Activated CD4-positive, alpha-beta T cell treated with anti-CD3 and anti-CD28 coated beads, Interleukin-2, amount 10 ng/mL, durations not matched to agents 7 days and 5 days (primary cell): Measurements from ENCODE around the gene CFAP251. TPM values are rescaled to one million over a fixed set of nuclear protein-coding genes. Genes with fewer than 3 reads are reported as not detected.

ENCODE experiments used
- CTCF ChIA-PET: fragments of 350-600 bp; sonication (Branson Sonifier 250); formaldehyde crosslinking; loops from one replicate; lab custom pipeline; 2021; ENCODE audit warnings: antibody characterized with exemption; lab: Charles Lee
- POLR2A ChIA-PET: fragments of 350-600 bp; sonication (Branson Sonifier 250); formaldehyde crosslinking; loops from one replicate; lab custom pipeline; 2021; ENCODE audit warnings: antibody characterized with exemption; lab: Charles Lee
- DNase-seq: peaks from one replicate; pipeline ENCODE4 v3.0.0-alpha.2; 2020
- H3K27ac Mint-ChIP-seq: one replicate; pipeline ENCODE4 v1.8.0; 2021; ENCODE audit warnings: mild to moderate bottlenecking, moderate library complexity, mixed read lengths
- H3K27me3 Mint-ChIP-seq: one replicate; pipeline ENCODE4 v1.8.0; 2021; ENCODE audit warnings: mixed read lengths
- H3K36me3 Mint-ChIP-seq: one replicate; pipeline ENCODE4 v1.8.0; 2021; ENCODE audit warnings: low read depth, mixed read lengths
- H3K4me1 Mint-ChIP-seq: one replicate; pipeline ENCODE4 v1.8.0; 2021; ENCODE audit warnings: mixed read lengths
- H3K4me3 Mint-ChIP-seq: one replicate; pipeline ENCODE4 v1.8.0; 2021; ENCODE audit warnings: mild to moderate bottlenecking, moderate library complexity, mixed read lengths
- H3K9me3 Mint-ChIP-seq: one replicate; pipeline ENCODE4 v1.8.0; 2021; ENCODE audit warnings: mixed read lengths
- total RNA-seq, 2 experiments: library from RNA; stranded (reverse); gene quantifications; one replicate each; pipeline ENCODE4 v1.2.3, GENCODE V29; 2021

CFAP251 gene
- total RNA-seq, 2 experiments from 2014 or later: 0.30 to 0.52 TPM

- ChIA-PET POLR2A (no interaction called here), CTCF (interaction anchor here (1.1 to 1.5 kb wide), 2 partner anchors 38 to 211 kb away, joined by 3 to 5 read pairs; partner anchors contain the start of gene RHOF)
- Mint-ChIP-seq H3K4me1 (peaks cover 37% of the 10 kb centered on the region), H3K36me3 (no peaks in the 10 kb centered on the region), H3K9me3 (no peaks in the 10 kb centered on the region), H3K4me3 (no peak overlapping the region), H3K27ac (peak overlapping the region; percentile 31), H3K27me3 (peaks cover 10% of the 10 kb centered on the region)
- no peak for DNase-seq
Observed at GRCh38 chr12:122005252-122005776, 86.9 kb downstream of the CFAP251 start.

DNA sequence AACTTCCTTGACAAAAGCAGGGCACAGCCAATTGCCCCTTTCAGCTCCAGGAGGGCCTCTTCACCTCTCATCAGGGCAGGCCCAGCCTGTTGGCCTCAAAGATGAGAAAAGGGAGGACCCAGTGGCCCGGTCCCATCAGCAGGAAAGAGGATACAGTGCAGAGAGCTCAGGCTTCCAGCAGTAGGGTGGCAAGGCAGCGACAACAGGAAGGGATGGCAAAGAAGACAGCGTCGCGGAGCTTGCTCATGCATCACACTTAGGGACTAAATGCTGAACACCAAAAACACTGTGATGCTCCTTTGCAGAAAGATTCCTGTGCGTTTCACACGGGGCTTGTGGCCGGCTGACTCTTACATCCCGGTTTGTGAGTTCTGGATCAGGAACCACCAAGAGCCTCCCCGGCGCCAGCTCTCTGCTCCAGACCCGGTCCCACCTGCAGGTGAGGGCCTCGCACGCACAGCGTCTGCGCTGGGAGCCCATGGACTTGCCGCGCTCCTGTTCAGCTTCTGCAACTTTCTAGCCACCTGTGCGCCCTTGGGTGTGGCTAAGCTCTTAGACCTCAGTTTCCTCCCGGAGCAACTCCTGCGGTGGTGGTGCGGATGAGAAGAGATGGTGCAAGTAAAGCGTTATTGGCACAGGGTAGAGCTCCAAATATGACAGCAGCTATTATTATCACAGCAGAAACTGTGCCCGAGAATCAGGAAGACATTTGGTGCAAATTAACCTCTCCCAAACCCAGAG is 88.0 kb downstream of the CFAP251 start:
- H3K27me3 Mint-ChIP-seq: peaks cover 10% of the 10 kb centered on the region
- peak overlapping the region; percentile 80 for H3K27ac Mint-ChIP-seq
- no peaks in the 10 kb centered on the region for H3K9me3 Mint-ChIP-seq
- peak; percentile 53 for DNase-seq
- peak overlapping the region; percentile 26 for H3K4me3 Mint-ChIP-seq
- no peaks in the 10 kb centered on the region for H3K36me3 Mint-ChIP-seq
- POLR2A ChIA-PET: no interaction called here
- H3K4me1 Mint-ChIP-seq: peaks cover 37% of the 10 kb centered on the region
- CTCF ChIA-PET: interaction anchor here (0.6 to 2.0 kb wide), 7 partner anchors 10 to 666 kb away, joined by 3 to 6 read pairs (median 3); partner anchors contain the start of gene RHOF

DNA sequence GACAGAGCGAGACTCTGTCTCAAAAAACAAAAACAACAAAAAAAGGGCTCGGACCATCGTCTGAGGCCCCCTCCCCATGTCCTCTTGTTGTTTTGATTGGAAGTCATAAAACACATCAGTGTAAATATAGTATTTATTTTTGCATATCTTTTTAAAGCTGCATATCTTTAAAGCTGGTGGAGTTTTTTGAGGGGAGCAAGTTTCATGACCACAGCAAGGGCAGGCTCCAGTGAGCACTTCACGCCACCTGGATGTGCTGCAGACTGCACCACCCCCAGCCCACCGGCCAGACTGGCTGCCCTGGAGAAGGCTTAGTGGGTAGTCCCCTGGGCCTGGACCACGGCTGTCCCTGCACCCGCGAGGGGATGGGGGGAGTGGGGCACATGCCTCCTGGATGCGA is 91.3 kb downstream of the CFAP251 start:
- no peaks in the 10 kb centered on the region for H3K9me3 Mint-ChIP-seq
- H3K4me1 Mint-ChIP-seq: peaks cover 36% of the 10 kb centered on the region
- no peaks in the 10 kb centered on the region for H3K36me3 Mint-ChIP-seq
- no peak overlapping the region for H3K4me3 Mint-ChIP-seq
- no peak overlapping the region for H3K27ac Mint-ChIP-seq
- H3K27me3 Mint-ChIP-seq: peaks cover 5% of the 10 kb centered on the region
- no peak for DNase-seq
- CTCF ChIA-PET: interaction anchor here (0.6 to 0.8 kb wide), 3 partner anchors 26 to 814 kb away, joined by 3 to 4 read pairs (median 3); no protein-coding TSS in a partner anchor
- POLR2A ChIA-PET: no interaction called here

DNA sequence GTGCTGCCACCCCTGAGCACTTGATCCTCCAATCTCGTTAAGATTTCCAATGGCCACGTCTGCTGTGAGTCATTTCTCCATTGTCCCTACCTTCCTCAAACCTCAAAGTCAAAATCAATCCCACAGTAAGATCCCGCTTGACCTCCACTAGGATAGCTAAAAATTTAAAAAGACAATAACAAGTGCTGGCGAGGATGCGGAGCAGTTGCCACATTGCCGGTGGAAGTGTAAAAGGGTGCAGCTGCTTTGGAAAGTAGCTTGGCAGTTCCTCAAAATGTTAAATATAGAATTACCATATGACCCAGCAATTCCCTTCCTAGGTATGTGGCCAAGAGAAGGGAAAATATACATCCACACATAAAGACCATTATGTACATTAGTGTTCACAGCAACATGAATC is 93.8 kb downstream of the CFAP251 start:
- POLR2A ChIA-PET: no interaction called here
- CTCF ChIA-PET: interaction anchor here (1.1 kb wide), 1 partner anchor 12 kb away, joined by 3 read pairs; no protein-coding TSS in a partner anchor
- H3K27ac Mint-ChIP-seq: no peak overlapping the region

DNA sequence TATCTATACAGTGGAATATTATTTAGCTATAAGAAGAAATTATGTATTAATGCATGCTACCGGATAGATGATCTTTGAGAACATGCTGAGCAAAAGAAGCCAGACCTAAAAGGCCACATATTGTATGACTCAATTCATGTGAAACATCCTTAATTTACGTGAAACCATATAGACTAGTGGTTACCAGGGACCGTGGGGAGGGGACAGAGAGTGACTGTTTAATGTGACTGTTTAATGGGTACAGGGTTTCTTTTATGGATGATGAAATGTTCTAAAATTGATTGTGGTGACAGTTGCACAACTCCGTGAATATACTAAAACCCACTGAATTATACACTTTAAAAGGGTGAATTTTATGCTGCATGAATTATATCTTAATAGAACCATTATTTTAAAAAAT is 94.7 kb downstream of the CFAP251 start:
- CTCF ChIA-PET: no interaction called here

More for the DNA sequence above, 93.8 kb downstream of the CFAP251 start:
- Mint-ChIP-seq H3K4me1 (peaks cover 15% of the 10 kb centered on the region), H3K4me3 (no peak overlapping the region), H3K27me3 (peaks cover 4% of the 10 kb centered on the region), H3K9me3 (no peaks in the 10 kb centered on the region), H3K36me3 (no peaks in the 10 kb centered on the region)
- no peak for DNase-seq

DNA sequence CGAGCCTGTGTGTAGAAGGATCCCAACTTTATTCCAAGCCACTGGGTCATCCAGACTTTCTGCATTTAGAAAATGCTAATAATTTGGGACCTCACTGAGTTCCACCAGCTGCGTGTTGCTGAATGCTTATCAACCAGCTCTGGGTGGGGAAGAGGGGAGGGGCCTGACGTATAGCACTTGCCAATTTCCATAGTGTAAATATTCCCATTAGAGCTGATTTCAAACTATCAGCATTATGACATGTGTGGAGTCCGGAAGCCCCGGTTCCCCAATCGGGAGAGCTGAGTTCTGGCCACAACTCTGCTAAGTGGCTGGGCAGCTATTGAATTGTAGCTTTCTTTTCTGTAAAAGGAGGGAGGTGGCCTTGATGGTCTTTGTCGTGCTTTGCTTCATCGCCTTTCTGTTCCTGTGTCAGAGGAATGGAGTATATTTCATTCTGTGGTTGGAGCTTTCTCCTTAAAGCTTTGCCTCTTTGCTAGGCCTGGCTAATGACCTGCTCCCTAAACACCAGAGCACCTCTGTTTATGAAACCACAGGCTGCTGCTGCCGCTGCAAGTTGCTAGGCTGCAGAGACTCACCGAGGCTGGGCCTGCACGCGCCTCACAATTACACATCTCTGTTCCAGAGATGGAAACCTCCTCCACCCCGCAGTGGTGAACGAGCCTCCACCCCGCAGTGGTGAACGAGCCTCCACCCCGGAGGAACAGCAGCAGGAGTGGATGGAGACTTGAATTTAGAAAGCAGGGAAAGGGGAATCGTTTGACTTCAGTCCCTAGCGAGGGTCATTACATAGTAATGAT is 95.6 kb downstream of the CFAP251 start:
- ChIA-PET CTCF (interaction anchor here (0.6 kb wide), 1 partner anchor 24 kb away, joined by 3 read pairs; no protein-coding TSS in a partner anchor), POLR2A (no interaction called here)
- peaks cover 1% of the 10 kb centered on the region for H3K36me3 Mint-ChIP-seq
- peaks cover 10% of the 10 kb centered on the region for H3K4me1 Mint-ChIP-seq
- peaks cover 9% of the 10 kb centered on the region for H3K9me3 Mint-ChIP-seq
- peak overlapping the region; percentile 54 for H3K27ac Mint-ChIP-seq
- H3K4me3 Mint-ChIP-seq: no peak overlapping the region
- peaks cover 3% of the 10 kb centered on the region for H3K27me3 Mint-ChIP-seq
- DNase-seq: no peak

More for the DNA sequence above, 94.7 kb downstream of the CFAP251 start:
- H3K4me3 Mint-ChIP-seq: no peak overlapping the region
- peaks cover 2% of the 10 kb centered on the region for H3K27me3 Mint-ChIP-seq
- H3K36me3 Mint-ChIP-seq: no peaks in the 10 kb centered on the region
- H3K9me3 Mint-ChIP-seq: peaks cover 1% of the 10 kb centered on the region
- no peak for DNase-seq
- H3K4me1 Mint-ChIP-seq: peaks cover 10% of the 10 kb centered on the region
- POLR2A ChIA-PET: no interaction called here
- no peak overlapping the region for H3K27ac Mint-ChIP-seq

- POLR2A ChIA-PET: interaction anchor here (0.6 kb wide), 1 partner anchor 14 kb away, joined by 5 read pairs; no protein-coding TSS in a partner anchor
- peaks cover 7% of the 10 kb centered on the region for H3K27me3 Mint-ChIP-seq
- H3K27ac Mint-ChIP-seq: no peak overlapping the region
- H3K36me3 Mint-ChIP-seq: peaks cover 1% of the 10 kb centered on the region
- no peak overlapping the region for H3K4me3 Mint-ChIP-seq
- CTCF ChIA-PET: interaction anchor here (0.6 kb wide), 1 partner anchor 25 kb away, joined by 3 read pairs; no protein-coding TSS in a partner anchor
- DNase-seq: no peak
- peaks cover 10% of the 10 kb centered on the region for H3K4me1 Mint-ChIP-seq
- H3K9me3 Mint-ChIP-seq: peaks cover 12% of the 10 kb centered on the region
Observed at GRCh38 chr12:122014781-122015180, 96.4 kb downstream of the CFAP251 start.

DNA sequence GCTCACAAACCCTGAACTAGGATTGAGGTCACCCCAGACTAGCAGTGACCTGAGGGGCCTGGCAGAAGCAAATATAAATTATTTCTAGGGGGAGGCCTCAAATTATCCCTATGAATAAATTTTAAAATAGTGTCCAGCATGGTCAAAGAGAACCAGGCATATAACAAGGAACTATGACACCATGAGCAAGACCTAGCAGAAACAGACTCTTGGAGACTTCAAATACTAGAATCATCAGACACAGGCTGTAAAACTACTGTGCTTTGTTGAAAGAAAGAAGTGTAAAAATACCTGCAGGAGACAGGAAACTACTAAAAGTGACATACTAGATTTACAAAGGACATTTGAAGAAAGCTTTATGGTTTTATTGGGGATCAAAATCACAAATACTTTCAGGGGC is 100.1 kb downstream of the CFAP251 start:
- DNase-seq: no peak
- H3K36me3 Mint-ChIP-seq: peaks cover 6% of the 10 kb centered on the region
- peaks cover 12% of the 10 kb centered on the region for H3K9me3 Mint-ChIP-seq
- POLR2A ChIA-PET: no interaction called here
- CTCF ChIA-PET: no interaction called here
- H3K4me1 Mint-ChIP-seq: peaks cover 19% of the 10 kb centered on the region
- H3K27ac Mint-ChIP-seq: no peak overlapping the region
- peaks cover 19% of the 10 kb centered on the region for H3K27me3 Mint-ChIP-seq
- H3K4me3 Mint-ChIP-seq: no peak overlapping the region

DNA sequence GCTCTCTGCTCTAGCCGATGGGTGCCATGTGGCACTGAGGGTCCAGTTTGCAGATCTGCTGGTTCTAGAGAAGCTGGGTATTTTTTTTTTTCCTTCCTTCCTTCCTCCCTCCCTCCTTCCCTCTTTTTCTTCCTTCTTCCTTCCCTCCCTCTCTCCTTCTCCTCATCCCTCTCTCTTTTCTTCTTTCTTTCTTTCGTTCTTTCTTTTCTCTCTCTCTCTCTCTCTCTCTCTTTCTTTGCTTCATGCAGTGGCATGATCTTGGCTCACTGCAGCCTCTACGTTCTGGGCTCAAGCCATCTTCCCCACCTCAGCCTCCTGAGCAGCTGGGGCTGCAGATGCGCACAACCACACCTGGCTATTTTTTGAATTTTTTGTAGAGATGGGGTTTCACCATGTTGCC is 100.5 kb downstream of the CFAP251 start:
- POLR2A ChIA-PET: no interaction called here
- Mint-ChIP-seq H3K36me3 (peaks cover 6% of the 10 kb centered on the region), H3K9me3 (peaks cover 12% of the 10 kb centered on the region), H3K27me3 (peaks cover 19% of the 10 kb centered on the region), H3K4me1 (peaks cover 18% of the 10 kb centered on the region), H3K4me3 (no peak overlapping the region), H3K27ac (no peak overlapping the region)
- CTCF ChIA-PET: no interaction called here
- DNase-seq: no peak

GRCh38 chr12:122020795-122021192 is 102.4 kb downstream of the CFAP251 start:
- POLR2A ChIA-PET: no interaction called here
- peaks cover 12% of the 10 kb centered on the region for H3K4me1 Mint-ChIP-seq
- no peak for DNase-seq
- H3K36me3 Mint-ChIP-seq: peaks cover 6% of the 10 kb centered on the region
- peak overlapping the region; percentile 81 for H3K4me3 Mint-ChIP-seq
- peaks cover 19% of the 10 kb centered on the region for H3K27me3 Mint-ChIP-seq
- CTCF ChIA-PET: interaction anchor here (0.6 to 0.8 kb wide), 2 partner anchors 18 to 210 kb away, joined by 3 to 4 read pairs; no protein-coding TSS in a partner anchor
- H3K27ac Mint-ChIP-seq: no peak overlapping the region
- peaks cover 12% of the 10 kb centered on the region for H3K9me3 Mint-ChIP-seq

DNA sequence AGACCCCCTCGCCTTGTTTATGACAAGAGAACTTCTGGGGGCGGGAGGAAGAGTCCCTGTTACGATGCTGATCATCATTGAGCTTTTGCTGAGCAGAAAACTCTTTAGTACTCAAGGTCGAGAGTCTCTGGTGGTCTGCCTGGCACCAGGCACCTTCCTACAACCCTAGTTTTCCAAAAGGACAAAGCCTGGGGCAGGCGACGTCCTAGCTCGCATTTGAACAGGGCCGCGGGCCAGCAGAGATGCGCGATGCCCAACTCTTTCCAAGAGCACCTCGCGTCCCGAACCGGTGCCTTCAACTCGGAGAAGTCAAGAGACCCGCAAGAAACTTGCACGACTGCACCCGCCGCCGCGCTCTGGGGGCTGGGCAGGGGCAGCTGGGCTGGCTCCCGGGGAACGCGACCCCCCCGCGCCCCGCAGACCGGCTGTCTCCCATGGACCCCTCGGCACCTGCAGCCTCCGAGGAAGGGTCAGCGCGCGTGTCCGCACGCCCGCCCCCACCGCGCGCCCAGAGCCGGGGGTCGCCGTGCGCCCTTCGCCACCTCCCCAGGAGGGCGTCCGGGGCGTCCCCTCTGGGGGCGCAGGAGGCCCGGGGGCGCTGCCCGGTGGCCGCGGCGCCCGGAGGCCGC is 102.9 kb downstream of the CFAP251 start:
- peak; percentile 24 for DNase-seq
- ChIA-PET POLR2A (no interaction called here), CTCF (interaction anchor here (0.6 to 0.8 kb wide), 2 partner anchors 17 to 210 kb away, joined by 3 to 4 read pairs; no protein-coding TSS in a partner anchor)
- Mint-ChIP-seq H3K27me3 (peaks cover 19% of the 10 kb centered on the region), H3K9me3 (peaks cover 12% of the 10 kb centered on the region), H3K4me1 (peaks cover 12% of the 10 kb centered on the region), H3K27ac (peak overlapping the region; percentile 85), H3K4me3 (peak overlapping the region; percentile 89), H3K36me3 (peaks cover 6% of the 10 kb centered on the region)

GRCh38 chr12:122021822-122022392 is 103.5 kb downstream of the CFAP251 start, which contains the start of gene BCL7A:
Gene BCL7A (plus strand): TSS chr12:122021884. CDS start chr12:122022092, 208 bp downstream.
- ChIA-PET POLR2A (no interaction called here), CTCF (no interaction called here)
- Mint-ChIP-seq H3K4me3 (peak within 1 kb of the TSS; percentile 89), H3K4me1 (peaks cover 16% of the 10 kb centered on the region), H3K27ac (peak within 1 kb of the TSS; percentile 89), H3K9me3 (peaks cover 12% of the 10 kb centered on the region), H3K36me3 (peaks cover 6% of the 10 kb centered on the region), H3K27me3 (peaks cover 19% of the 10 kb centered on the region)
- peak; percentile 65 for DNase-seq
